ENCODE results near the gene DOCK6. TPM values are rescaled to one million over a fixed set of nuclear protein-coding genes. Genes with fewer than 3 reads are reported as not detected.
"Not testable (repeated sequence)": the region's sequence is repeated elsewhere in the genome, so short reads cannot be mapped to it uniquely, and the experiment has no call there.

DOCK6 gene
- total and polyA plus RNA-seq, 10 of the 15 experiments (the other 5 are each of a cell fraction or from before 2014, with no cell fraction given), result 0.76 to 24.8 (median 4.7) TPM

DNA sequence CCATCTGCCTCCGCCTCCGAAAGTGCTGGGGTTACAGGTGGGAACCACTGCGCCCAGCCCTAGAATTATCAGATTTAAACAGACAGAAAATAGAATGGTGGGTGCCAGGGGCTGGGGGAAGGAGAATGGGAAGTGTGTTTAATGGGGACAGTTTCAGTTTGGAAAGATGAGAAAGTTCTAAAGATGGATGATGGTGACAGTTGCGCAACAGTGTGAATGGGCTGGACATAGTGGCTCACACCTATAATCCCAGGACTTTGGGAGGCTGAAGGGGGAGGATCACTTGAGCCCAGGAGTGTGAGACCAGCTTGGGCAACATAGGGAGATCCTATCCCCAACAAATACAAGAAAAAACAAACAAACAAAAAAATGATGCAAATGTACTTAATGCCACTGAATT is 80.8 kb downstream of the DOCK6 start:
- SMC1A ChIA-PET (ENCODE audit: uncharacterized antibody, unreplicated experiment), result no interaction called here
- POLR2A ChIA-PET, result no interaction called here
- no peak for ATAC-seq
- CTCF ChIA-PET, result no interaction called here
- no peak overlapping the region for H3K4me3 ChIP-seq
- H3K9me3 ChIP-seq (replicated peaks; ENCODE audit: control insufficient read depth, insufficient read depth, low read length), result peaks cover 3% of the 10 kb centered on the region; the same call in 1 of the 3 replicates
- no peaks in the 10 kb centered on the region for H3K79me2 ChIP-seq (ENCODE audit: control insufficient read depth, insufficient read depth, low read length)
- RAD21 ChIA-PET (ENCODE audit: unreplicated experiment), result no interaction called here
- no peak overlapping the region for H2AFZ ChIP-seq (ENCODE audit: control insufficient read depth, low read depth, low read length)
- H3K4me2 ChIP-seq (ENCODE audit: control insufficient read depth, insufficient read depth), result no peak overlapping the region
- WGBS (ENCODE audit: insufficient coverage, insufficient replicate concordance, low lambda C conversion rate, missing lambda C conversion rate), result 97% methylated on average over 4 of the region's 4 CpGs
- H3K27ac ChIP-seq (ENCODE audit: control insufficient read depth, insufficient read depth), result no peak overlapping the region
- DNase-seq (ENCODE audit: low read depth, low spot score), result no peak
- no peak overlapping the region for H3K9ac ChIP-seq (ENCODE audit: control insufficient read depth, insufficient read depth, low read length)
- peaks cover 20% of the 10 kb centered on the region for H3K4me1 ChIP-seq (ENCODE audit: control insufficient read depth, insufficient read depth, low read length)
- in situ Hi-C loops (cut with MboI) (no loop called here), intact Hi-C loops (cut with micrococcal nuclease; ENCODE audit: unreplicated experiment) (no loop called here)
- TF ChIP-seq RAD21 (IDR thresholded peaks at IDR 0.05; ENCODE audit: insufficient read depth, low read depth, low read length) (no peak), ZNF207 (IDR thresholded peaks at IDR 0.05; ENCODE audit: borderline replicate concordance) (no peak), CEBPB (IDR thresholded peaks at IDR 0.05; ENCODE audit: borderline replicate concordance in 1 of 2, low read depth in 2 of 2, low read length in 2 of 2) (peak in 1 of 2 experiments; percentile 68; a peak in 2 of 4 replicates), ASH2L (IDR thresholded peaks at IDR 0.05; ENCODE audit: borderline replicate concordance, low read depth) (no peak), PAX5 (IDR thresholded peaks at IDR 0.05; ENCODE audit: borderline replicate concordance, low read depth, low read length) (no peak), ATF7 (IDR thresholded peaks at IDR 0.05; ENCODE audit: low read depth) (no peak), STAT3 (IDR thresholded peaks at IDR 0.05; ENCODE audit: low read depth, low read length) (no peak), CREB1 (IDR thresholded peaks at IDR 0.05; ENCODE audit: low read depth) (no peak)
- TF ChIP-seq, protein P1, sequence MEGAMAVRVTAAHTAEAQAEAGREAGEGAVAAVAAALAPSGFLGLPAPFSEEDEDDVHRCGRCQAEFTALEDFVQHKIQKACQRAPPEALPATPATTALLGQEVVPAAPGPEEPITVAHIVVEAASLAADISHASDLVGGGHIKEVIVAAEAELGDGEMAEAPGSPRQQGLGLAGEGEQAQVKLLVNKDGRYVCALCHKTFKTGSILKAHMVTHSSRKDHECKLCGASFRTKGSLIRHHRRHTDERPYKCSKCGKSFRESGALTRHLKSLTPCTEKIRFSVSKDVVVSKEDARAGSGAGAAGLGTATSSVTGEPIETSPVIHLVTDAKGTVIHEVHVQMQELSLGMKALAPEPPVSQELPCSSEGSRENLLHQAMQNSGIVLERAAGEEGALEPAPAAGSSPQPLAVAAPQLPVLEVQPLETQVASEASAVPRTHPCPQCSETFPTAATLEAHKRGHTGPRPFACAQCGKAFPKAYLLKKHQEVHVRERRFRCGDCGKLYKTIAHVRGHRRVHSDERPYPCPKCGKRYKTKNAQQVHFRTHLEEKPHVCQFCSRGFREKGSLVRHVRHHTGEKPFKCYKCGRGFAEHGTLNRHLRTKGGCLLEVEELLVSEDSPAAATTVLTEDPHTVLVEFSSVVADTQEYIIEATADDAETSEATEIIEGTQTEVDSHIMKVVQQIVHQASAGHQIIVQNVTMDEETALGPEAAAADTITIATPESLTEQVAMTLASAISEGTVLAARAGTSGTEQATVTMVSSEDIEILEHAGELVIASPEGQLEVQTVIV (IDR thresholded peaks at IDR 0.05; ENCODE audit: borderline replicate concordance, partially characterized antibody), result no peak
- H4K20me1 ChIP-seq (ENCODE audit: control insufficient read depth, insufficient read depth), result no peaks in the 10 kb centered on the region
- no peaks in the 10 kb centered on the region; a peak in 1 of 4 replicates for H3K36me3 ChIP-seq (ENCODE audit: control insufficient read depth in 2 of 2, insufficient read depth in 2 of 2, low read length in 1 of 2)
- BruUV-seq (replicated peaks), result no TSS peak
- H3K27me3 ChIP-seq (replicated peaks in 1 of 2; ENCODE audit: control insufficient read depth in 2 of 2, insufficient read depth in 2 of 2, low read length in 1 of 2), result no peaks in the 10 kb centered on the region
- no peak for FAIRE-seq

DNA sequence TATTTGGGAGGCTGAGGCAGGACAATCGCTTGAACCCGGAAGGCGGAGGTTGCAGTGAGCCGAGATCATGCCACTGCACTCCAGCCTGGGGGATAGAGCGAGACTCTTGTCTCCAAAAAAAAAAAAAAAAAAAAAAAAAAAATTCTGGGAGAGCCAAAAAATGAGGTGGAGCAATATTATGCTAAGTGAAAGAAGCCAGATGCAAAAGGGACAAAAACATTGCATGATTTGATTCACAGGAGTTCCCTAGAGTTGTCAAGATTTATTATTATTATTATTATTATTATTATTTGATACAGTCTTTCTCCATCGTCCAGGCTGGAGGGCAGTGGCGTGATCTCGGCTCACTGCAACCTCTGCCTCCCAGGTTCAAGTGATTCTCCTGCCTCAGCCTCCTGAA is 81.3 kb downstream of the DOCK6 start:
- H3K9me3 ChIP-seq (replicated peaks; ENCODE audit: control insufficient read depth, insufficient read depth, low read length); FAIRE-seq; H3K4me3 ChIP-seq; POLR2A ChIA-PET; H4K20me1 ChIP-seq (ENCODE audit: control insufficient read depth, insufficient read depth); BruUV-seq (replicated peaks); H3K27me3 ChIP-seq (replicated peaks in 1 of 2; ENCODE audit: control insufficient read depth in 2 of 2, insufficient read depth in 2 of 2, low read length in 1 of 2); intact Hi-C loops (cut with micrococcal nuclease; ENCODE audit: unreplicated experiment); H3K36me3 ChIP-seq (ENCODE audit: control insufficient read depth in 2 of 2, insufficient read depth in 2 of 2, low read length in 1 of 2); H3K79me2 ChIP-seq (ENCODE audit: control insufficient read depth, insufficient read depth, low read length); H3K27ac ChIP-seq (ENCODE audit: control insufficient read depth, insufficient read depth); RAD21 ChIA-PET (ENCODE audit: unreplicated experiment); in situ Hi-C loops (cut with MboI); ATAC-seq; H2AFZ ChIP-seq (ENCODE audit: control insufficient read depth, low read depth, low read length); DNase-seq (ENCODE audit: low read depth, low spot score); H3K9ac ChIP-seq (ENCODE audit: control insufficient read depth, insufficient read depth, low read length); SMC1A ChIA-PET (ENCODE audit: uncharacterized antibody, unreplicated experiment); H3K4me2 ChIP-seq (ENCODE audit: control insufficient read depth, insufficient read depth): not testable (repeated sequence)
- WGBS (ENCODE audit: insufficient coverage, insufficient replicate concordance, low lambda C conversion rate, missing lambda C conversion rate), result 88% methylated on average over 8 of the region's 8 CpGs
- CTCF ChIA-PET, result interaction anchor here (1.2 to 1.9 kb wide), 2 partner anchors 11 to 23 kb away, joined by 3 to 5 read pairs; no protein-coding TSS in a partner anchor
- peaks cover 20% of the 10 kb centered on the region for H3K4me1 ChIP-seq (ENCODE audit: control insufficient read depth, insufficient read depth, low read length)
